Ectodermal cell (in vitro differentiated cells): ENCODE measurements around the gene NAA50. TPM values are rescaled to one million over a fixed set of nuclear protein-coding genes. Genes with fewer than 3 reads are reported as not detected.

ENCODE experiments used
- H3K27ac ChIP-seq: 2 replicates; pipeline ENCODE4 v1.7.0; 2013; ENCODE audit warnings: mild to moderate bottlenecking, low read depth, low read length; ENCODE audit not compliant: insufficient read depth, poor library complexity, severe bottlenecking
- H3K27me3 ChIP-seq: 2 replicates; pipeline ENCODE4 v1.7.0; 2013; ENCODE audit warnings: mild to moderate bottlenecking, low read length; ENCODE audit not compliant: insufficient read depth, control insufficient read depth, poor library complexity, severe bottlenecking
- H3K36me3 ChIP-seq: one replicate; pipeline ENCODE4 v1.7.0; 2013; ENCODE audit warnings: low read length; ENCODE audit not compliant: control insufficient read depth, insufficient read depth
- H3K4me1 ChIP-seq: one replicate; pipeline ENCODE4 v1.7.0; 2013; ENCODE audit warnings: low read length; ENCODE audit not compliant: control insufficient read depth, insufficient read depth
- H3K4me3 ChIP-seq: 2 replicates; pipeline ENCODE4 v1.7.0; 2013; ENCODE audit warnings: low read depth, low read length, control low read depth; ENCODE audit not compliant: insufficient read depth
- H3K9me3 ChIP-seq: 2 replicates; pipeline ENCODE4 v1.7.0; 2013; ENCODE audit warnings: mild to moderate bottlenecking, low read length, moderate library complexity; ENCODE audit not compliant: control insufficient read depth
- WGBS, 2 experiments: methylation state at CpG; one replicate each; pipeline ENCODE4 v1.1.7; 2013; ENCODE audit warnings: missing lambda C conversion rate in 2 of 2; 5-methylcytosine and 5-hydroxymethylcytosine counted together
- polyA plus RNA-seq, 4 experiments: library from polyadenylated mRNA; stranded (reverse); fragments of 50-300 nt; gene quantifications; one replicate each; pipeline ENCODE4 v1.2.3, GENCODE V29; 2013

NAA50 gene
- polyA plus RNA-seq (2013, experiment 1 of 4) = 193 TPM
- 189 TPM for polyA plus RNA-seq (2013, experiment 2 of 4)
- polyA plus RNA-seq (2013, experiment 3 of 4) = 124 TPM
- polyA plus RNA-seq (2013, experiment 4 of 4) = 140 TPM

DNA sequence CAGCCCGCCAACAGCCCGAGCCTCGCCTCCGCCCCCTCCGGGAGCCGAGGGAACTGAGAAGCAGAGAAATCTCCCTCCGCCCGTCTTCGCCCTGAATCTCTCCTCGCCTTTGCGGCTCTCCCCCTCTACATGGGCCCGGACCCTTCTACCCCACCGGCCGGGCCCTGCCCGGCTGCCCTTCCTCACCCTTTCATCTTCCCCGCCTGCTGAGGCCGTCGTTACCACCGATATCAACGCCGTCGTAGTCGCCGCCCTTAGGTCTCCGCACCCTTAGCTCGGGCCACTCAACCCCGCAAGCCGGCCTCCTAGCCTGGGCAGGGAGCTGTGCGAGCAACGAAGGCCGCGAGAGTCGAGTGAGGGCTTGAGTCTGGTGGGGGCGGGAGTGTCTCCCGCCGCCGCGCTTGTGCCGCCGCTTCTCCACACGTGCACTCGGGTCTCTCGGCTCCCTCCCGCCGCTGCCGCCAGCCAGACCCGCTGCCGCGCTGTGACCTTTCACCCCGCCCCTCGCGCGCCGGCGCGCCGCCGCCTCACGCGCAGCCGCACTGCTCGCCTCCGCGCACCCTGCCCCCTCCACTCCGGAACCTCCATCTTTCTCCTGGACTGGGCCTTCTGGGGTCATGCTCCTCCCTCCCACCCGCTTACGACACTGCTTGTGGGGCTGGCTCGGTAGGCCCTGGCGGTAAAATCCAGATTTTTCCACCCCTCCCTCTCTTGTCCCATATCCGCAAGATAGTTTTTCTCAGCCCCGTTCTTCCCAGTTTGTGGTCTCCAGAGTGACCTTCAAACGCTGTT is at the start of gene NAA50:
Gene NAA50, minus strand, starts transcription at position 494 of the 792 bp plus-strand sequence. Its CDS starts 300 bp downstream, at position 194.
- Histone ChIP-seq H3K4me1 (peaks cover 7% of the 10 kb centered on the region), H3K4me3 (peak within 1 kb of the TSS; percentile 97), H3K36me3 (no peaks in the 10 kb centered on the region), H3K27me3 (no peaks in the 10 kb centered on the region), H3K9me3 (no peaks in the 10 kb centered on the region), H3K27ac (peak within 1 kb of the TSS; percentile 100)
- WGBS, 2 experiments = 0% methylated on average over 72 of the region's 72 CpGs

DNA sequence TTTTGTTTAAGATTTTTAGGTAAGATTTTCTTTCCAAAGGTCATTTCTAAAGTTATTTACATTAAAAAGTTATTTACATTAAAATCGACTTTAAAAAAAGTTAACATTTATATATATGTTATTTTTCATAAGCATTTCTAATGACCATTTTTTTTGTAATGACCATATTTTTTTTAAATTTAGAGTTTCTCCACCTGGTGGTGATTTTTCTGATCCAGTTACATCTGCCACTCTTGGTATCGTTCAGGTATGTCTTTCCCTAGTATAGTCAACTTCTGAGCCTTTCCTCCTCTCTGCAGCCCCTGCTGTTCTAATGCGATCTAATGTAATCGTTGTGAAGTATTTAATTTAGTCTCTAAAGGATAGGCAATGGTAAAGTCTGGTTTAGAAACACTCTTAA is 49.6 kb upstream of the NAA50 start:
- Histone ChIP-seq H3K4me3 (no peak overlapping the region), H3K4me1 (no peaks in the 10 kb centered on the region), H3K9me3 (no peaks in the 10 kb centered on the region), H3K27ac (no peak overlapping the region), H3K36me3 (peaks cover 5% of the 10 kb centered on the region), H3K27me3 (no peaks in the 10 kb centered on the region)
- WGBS, 2 experiments = 100% methylated on average over 1 of the region's 4 CpGs

DNA sequence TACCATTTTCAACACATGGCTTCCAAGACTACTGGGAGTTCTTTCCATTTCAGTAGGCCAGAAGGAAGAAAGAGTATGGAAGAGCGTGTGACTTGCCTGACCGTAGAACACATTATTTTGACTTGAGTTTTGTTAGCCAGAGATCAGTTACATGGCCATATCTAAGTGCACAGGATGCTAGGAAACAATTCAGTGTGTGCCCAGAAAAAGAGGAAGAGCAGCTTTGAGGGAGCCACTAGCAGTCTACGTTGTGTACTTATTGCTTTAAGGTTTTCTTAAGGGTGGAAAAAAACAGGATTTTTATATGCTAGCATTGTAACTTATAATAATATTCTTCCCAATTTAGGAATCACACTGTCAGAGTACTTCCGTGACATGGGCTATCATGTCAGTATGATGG is 48.5 kb upstream of the NAA50 start:
- Histone ChIP-seq H3K4me3 (no peak overlapping the region), H3K36me3 (peaks cover 5% of the 10 kb centered on the region), H3K27ac (no peak overlapping the region), H3K9me3 (no peaks in the 10 kb centered on the region), H3K4me1 (no peaks in the 10 kb centered on the region), H3K27me3 (no peaks in the 10 kb centered on the region)
- 96% methylated on average over 3 of the region's 4 CpGs for WGBS, 2 experiments

DNA sequence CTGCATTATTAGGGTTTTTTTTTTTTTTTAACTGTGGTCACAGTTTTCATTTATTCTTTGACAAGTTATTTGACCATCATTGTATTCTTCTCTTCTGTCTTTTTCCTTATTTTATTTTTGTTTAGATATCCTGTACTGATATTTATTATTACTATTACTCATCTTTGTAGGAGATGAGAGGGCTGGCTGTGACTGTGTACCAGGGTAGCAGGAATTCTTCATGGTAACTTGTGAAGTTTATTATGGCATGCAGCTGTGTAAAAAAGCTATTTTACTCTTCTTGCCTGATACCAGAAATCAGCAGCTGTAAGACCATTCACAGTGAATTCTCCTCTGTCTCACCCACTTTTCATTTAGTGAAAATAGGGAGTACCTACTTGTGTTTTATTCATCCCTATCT is 45.3 kb upstream of the NAA50 start:
- Histone ChIP-seq H3K36me3 (no peaks in the 10 kb centered on the region), H3K27ac (no peak overlapping the region), H3K27me3 (no peaks in the 10 kb centered on the region), H3K9me3 (no peaks in the 10 kb centered on the region), H3K4me3 (no peak overlapping the region), H3K4me1 (no peaks in the 10 kb centered on the region)

DNA sequence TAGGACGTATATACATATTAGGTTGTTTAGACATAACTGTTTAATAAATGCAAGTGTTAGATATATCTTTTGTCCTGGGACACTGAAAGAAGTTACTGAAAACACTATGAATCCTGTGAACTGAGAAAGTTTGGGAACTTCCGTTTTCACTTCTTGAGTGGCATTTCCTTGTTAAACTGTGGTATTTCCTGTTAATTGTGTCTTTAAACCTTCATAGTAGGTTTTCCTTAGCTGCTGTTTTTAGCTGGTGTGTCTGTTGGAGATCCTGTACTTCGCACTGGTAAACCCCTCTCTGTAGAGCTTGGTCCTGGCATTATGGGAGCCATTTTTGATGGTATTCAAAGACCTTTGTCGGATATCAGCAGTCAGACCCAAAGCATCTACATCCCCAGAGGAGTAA is 37.9 kb upstream of the NAA50 start:
- WGBS, 2 experiments = 81 to 88% methylated on average over 3 to 4 of the region's 4 CpGs
- no peak overlapping the region for H3K4me3 ChIP-seq
- no peaks in the 10 kb centered on the region for H3K9me3 ChIP-seq
- no peak overlapping the region for H3K27ac ChIP-seq
- no peaks in the 10 kb centered on the region for H3K4me1 ChIP-seq
- H3K36me3 ChIP-seq = no peaks in the 10 kb centered on the region
- no peaks in the 10 kb centered on the region for H3K27me3 ChIP-seq

DNA sequence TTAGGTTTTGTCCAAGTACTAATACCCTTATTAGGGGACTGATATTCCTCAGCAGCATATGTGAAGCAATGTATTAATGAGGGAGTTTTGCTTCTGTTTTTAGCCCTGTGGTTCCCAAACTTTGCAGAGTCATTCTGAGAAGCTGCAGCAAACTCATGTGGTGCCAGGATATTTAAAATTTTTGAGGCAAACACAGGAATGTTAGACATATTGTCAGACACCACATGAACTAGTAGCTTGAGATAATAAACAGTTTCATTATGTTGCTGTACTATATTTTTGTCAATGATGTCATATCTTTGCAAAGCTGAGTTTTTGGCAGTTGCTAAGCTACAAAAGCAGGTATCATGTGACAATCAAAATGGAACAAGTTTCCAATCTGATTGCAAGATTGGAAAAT is 37.4 kb upstream of the NAA50 start:
- Histone ChIP-seq H3K9me3 (no peaks in the 10 kb centered on the region), H3K4me1 (no peaks in the 10 kb centered on the region), H3K4me3 (no peak overlapping the region), H3K27ac (no peak overlapping the region), H3K27me3 (no peaks in the 10 kb centered on the region), H3K36me3 (no peaks in the 10 kb centered on the region)

DNA sequence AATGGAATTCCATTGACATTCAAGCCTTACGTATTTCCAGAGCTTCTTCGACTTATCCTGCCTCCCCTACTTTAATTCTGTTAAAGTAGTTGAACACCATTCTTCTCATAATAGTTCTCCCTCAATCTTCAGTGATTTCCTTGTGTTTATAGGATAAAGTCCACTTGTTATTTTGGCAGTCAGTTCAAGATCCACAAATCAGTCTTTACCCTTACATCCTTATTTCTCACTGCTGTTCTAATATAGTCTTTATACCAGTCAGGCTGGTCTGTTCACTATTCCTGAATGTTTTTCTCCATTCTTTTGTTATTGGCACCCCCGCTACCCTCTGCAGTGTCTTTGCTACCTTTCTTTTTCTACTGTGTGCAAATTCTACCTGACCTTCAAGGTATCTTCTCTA is 30.5 kb upstream of the NAA50 start:
- 88 to 93% methylated on average over 3 of the region's 3 CpGs for WGBS, 2 experiments
- H3K9me3 ChIP-seq = no peaks in the 10 kb centered on the region
- no peak overlapping the region for H3K27ac ChIP-seq
- no peaks in the 10 kb centered on the region for H3K27me3 ChIP-seq
- H3K36me3 ChIP-seq = no peaks in the 10 kb centered on the region
- H3K4me3 ChIP-seq = no peak overlapping the region
- no peaks in the 10 kb centered on the region for H3K4me1 ChIP-seq

DNA sequence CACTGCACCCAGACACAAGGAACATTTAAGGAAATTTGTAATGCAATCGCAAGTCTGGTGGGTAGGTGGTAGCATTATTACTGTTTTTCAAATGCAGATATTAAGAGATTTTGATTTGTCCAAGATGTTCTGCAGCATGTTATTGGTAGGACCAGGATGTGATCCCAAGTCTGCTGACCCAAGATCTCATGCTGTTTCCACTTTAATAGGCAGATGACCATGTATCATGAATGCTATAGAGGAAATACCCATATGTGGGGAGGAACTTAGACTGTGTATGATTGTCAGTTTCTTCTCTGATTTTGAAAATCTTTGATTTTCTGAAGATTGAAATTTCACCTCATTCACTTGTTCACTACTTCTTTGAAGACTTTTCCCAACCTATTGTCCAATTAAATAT is 29.5 kb upstream of the NAA50 start:
- 94 to 95% methylated on average over 1 of the region's 1 CpG for WGBS, 2 experiments
- Histone ChIP-seq H3K27ac (no peak overlapping the region), H3K36me3 (no peaks in the 10 kb centered on the region), H3K4me3 (no peak overlapping the region), H3K27me3 (no peaks in the 10 kb centered on the region), H3K9me3 (no peaks in the 10 kb centered on the region), H3K4me1 (no peaks in the 10 kb centered on the region)

DNA sequence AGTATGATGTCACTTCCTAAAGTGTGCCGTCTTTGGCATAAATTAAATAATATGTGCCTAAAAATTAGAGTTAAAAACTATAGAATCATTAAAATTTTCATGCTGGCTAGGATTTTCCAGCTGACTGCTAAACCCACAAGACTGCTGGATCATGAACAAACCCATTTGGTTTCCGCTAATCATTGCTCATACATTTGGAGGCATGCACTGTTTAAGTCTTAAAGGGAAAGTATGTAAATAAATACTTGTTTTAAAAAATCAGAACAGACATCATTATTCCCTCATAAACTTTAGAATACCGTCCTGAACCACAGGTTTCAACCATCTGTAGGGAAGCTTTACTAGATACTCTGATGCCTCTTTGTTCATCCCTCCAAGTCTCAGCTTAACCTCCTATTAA is 27.3 kb upstream of the NAA50 start:
- Histone ChIP-seq H3K9me3 (no peaks in the 10 kb centered on the region), H3K4me1 (no peaks in the 10 kb centered on the region), H3K27ac (no peak overlapping the region), H3K36me3 (no peaks in the 10 kb centered on the region), H3K4me3 (no peak overlapping the region), H3K27me3 (no peaks in the 10 kb centered on the region)
- 91 to 92% methylated on average over 2 to 3 of the region's 3 CpGs for WGBS, 2 experiments

DNA sequence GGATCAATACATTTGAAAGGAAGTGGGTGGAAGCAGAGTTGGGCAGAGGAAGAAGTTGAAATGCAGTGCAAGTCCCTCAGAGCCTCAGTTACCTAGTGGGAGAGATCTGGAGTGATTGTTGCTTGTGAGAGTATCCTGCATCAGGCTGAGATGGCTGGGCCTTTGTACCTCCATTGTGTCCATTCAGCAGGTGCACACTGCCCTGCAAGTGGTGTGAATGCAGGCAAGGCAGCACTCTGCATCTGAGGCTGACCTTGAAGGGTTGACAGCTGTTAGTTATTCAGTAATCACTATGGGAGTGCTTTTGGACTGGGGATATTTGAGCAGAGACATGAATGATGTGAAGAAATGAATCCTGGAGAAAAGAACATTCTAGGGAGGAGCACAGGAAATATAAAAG is 25.9 kb upstream of the NAA50 start:
- H3K9me3 ChIP-seq = no peaks in the 10 kb centered on the region
- H3K4me3 ChIP-seq = no peak overlapping the region
- H3K36me3 ChIP-seq = no peaks in the 10 kb centered on the region
- H3K4me1 ChIP-seq = no peaks in the 10 kb centered on the region
- no peaks in the 10 kb centered on the region for H3K27me3 ChIP-seq
- no peak overlapping the region for H3K27ac ChIP-seq

DNA sequence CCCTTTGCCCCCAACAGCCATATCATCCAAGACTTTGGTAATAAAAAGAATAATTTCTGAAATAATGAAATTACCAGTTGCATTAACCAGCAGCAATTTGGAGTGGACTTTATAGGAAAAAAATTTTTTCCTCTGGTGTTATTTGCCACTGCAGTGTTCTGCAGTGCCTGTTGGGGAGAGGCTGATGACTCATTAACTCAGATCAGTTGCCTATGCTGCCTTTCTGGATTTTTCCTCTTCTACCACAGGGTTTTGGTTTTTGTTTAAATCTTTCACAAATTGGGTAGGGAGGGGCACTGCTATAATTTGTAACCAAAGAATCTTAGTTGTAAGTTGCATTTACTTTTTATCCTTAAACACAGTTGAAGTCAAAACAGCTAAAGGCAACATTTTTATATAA is 23.5 kb upstream of the NAA50 start:
- Histone ChIP-seq H3K9me3 (no peaks in the 10 kb centered on the region), H3K36me3 (no peaks in the 10 kb centered on the region), H3K27me3 (no peaks in the 10 kb centered on the region), H3K4me3 (no peak overlapping the region), H3K4me1 (no peaks in the 10 kb centered on the region), H3K27ac (no peak overlapping the region)
